IMR-90 (cell line): ENCODE measurements around the gene UBE3B. TPM values are rescaled to one million over a fixed set of nuclear protein-coding genes. Genes with fewer than 3 reads are reported as not detected.

Experiments used
- ATAC-seq: fragments of 200-7000 bp; cut with Tn5 transposase; 2 replicates; pipeline ENCODE4 v1.9.1; 2020; ENCODE audit warnings: low read depth, mild to moderate bottlenecking, moderate library complexity
- BruUV-seq: library from RNA; stranded (reverse); fragments of 400-500 nt; replicated peaks from 2 replicates; lab custom pipeline; 2021; lab: Mats Ljungman, UMichigan
- CTCF ChIA-PET: fragments of 300-600 bp; formaldehyde crosslinking; extraction: SDS; loops from one replicate; lab custom pipeline; 2021; ENCODE audit warnings: antibody characterized with exemption; lab: Yijun Ruan, JAX
- POLR2A ChIA-PET: fragments of 300-600 bp; sonication (Branson Sonifier 250); formaldehyde crosslinking; loops from one replicate; lab custom pipeline; 2022; ENCODE audit warnings: antibody characterized with exemption; ENCODE audit not compliant: unreplicated experiment; lab: Charles Lee
- DNase-seq: peaks from one replicate; pipeline ENCODE4 v3.0.0; 2013
- H2AFZ ChIP-seq: replicated peaks from 2 replicates; pipeline ENCODE3; 2013; ENCODE audit warnings: low read length, mild to moderate bottlenecking; ENCODE audit not compliant: poor library complexity
- H2AK5ac ChIP-seq: 2 replicates; pipeline ENCODE4 v1.6.1; 2013; ENCODE audit warnings: low read depth, low read length, inconsistent platforms
- H2AK9ac ChIP-seq: replicated peaks from 2 replicates; pipeline ENCODE3; 2013; ENCODE audit warnings: mild to moderate bottlenecking, low read depth, low read length, moderate library complexity; ENCODE audit not compliant: poor library complexity
- H2BK120ac ChIP-seq: 2 replicates; pipeline ENCODE4 v1.6.1; 2013; ENCODE audit warnings: low read depth, low read length, inconsistent platforms
- H2BK15ac ChIP-seq: 3 replicates; pipeline ENCODE4 v1.6.1; 2013; ENCODE audit warnings: low read depth, low read length, inconsistent platforms
- H2BK20ac ChIP-seq: 2 replicates; pipeline ENCODE4 v1.6.1; 2013; ENCODE audit warnings: low read depth, mild to moderate bottlenecking, inconsistent platforms, low read length, moderate library complexity
- H2BK5ac ChIP-seq: 2 replicates; pipeline ENCODE4 v1.6.1; 2013; ENCODE audit warnings: mild to moderate bottlenecking, low read depth, low read length, inconsistent platforms; ENCODE audit not compliant: poor library complexity, severe bottlenecking
- H3K14ac ChIP-seq: replicated peaks from 2 replicates; pipeline ENCODE4 v1.6.1; 2013; ENCODE audit warnings: low read depth, low read length, inconsistent platforms
- H3K18ac ChIP-seq: 2 replicates; pipeline ENCODE4 v1.6.1; 2013; ENCODE audit warnings: low read depth, low read length, control low read depth
- H3K23ac ChIP-seq: 2 replicates; pipeline ENCODE4 v1.6.1; 2013; ENCODE audit warnings: low read depth, low read length, inconsistent platforms
- H3K27ac ChIP-seq: 2 replicates; pipeline ENCODE4 v1.5.1; 2013; ENCODE audit warnings: mild to moderate bottlenecking, control low read depth, low read length; ENCODE audit not compliant: insufficient read depth
- H3K27me3 ChIP-seq: 2 replicates; pipeline ENCODE4 v1.6.1; 2013; ENCODE audit warnings: low read length; ENCODE audit not compliant: control insufficient read depth, insufficient read depth
- H3K36me3 ChIP-seq: 2 replicates; pipeline ENCODE4 v1.6.1; 2013; ENCODE audit warnings: low read length, mixed read lengths; ENCODE audit not compliant: control insufficient read depth, insufficient read depth
- H3K4ac ChIP-seq: 2 replicates; pipeline ENCODE4 v1.6.1; 2013; ENCODE audit warnings: low read depth, low read length, inconsistent platforms
- H3K4me1 ChIP-seq: 2 replicates; pipeline ENCODE4 v1.6.1; 2013; ENCODE audit warnings: low read length, mixed read lengths; ENCODE audit not compliant: control insufficient read depth, insufficient read depth
- H3K4me2 ChIP-seq: 2 replicates; pipeline ENCODE4 v1.6.1; 2013; ENCODE audit warnings: low read depth, mild to moderate bottlenecking, control low read depth, low read length, moderate library complexity
- H3K4me3 ChIP-seq: 2 replicates; pipeline ENCODE4 v1.5.1; 2013; ENCODE audit warnings: low read depth, mild to moderate bottlenecking, control low read depth, low read length, moderate library complexity; ENCODE audit not compliant: insufficient read depth
- H3K56ac ChIP-seq: 2 replicates; pipeline ENCODE4 v1.6.1; 2013; ENCODE audit warnings: low read length, inconsistent platforms; ENCODE audit not compliant: insufficient read depth; ENCODE audit errors: extremely low read depth
- H3K79me1 ChIP-seq, 2 experiments: 2 replicates each; pipeline ENCODE4 v1.6.1; 2013; ENCODE audit warnings: low read length in 2 of 2, inconsistent platforms in 1 of 2, low read depth in 1 of 2
- H3K9ac ChIP-seq: 2 replicates; pipeline ENCODE4 v1.6.1; 2013; ENCODE audit warnings: low read depth, low read length, control low read depth
- H3K9me1 ChIP-seq: 2 replicates; pipeline ENCODE4 v1.6.1; 2013; ENCODE audit warnings: low read length, inconsistent platforms; ENCODE audit not compliant: insufficient read depth
- H3K9me3 ChIP-seq: 2 replicates; pipeline ENCODE4 v1.6.1; 2013; ENCODE audit warnings: low read length; ENCODE audit not compliant: control insufficient read depth, insufficient read depth
- H4K20me1 ChIP-seq: 2 replicates; pipeline ENCODE4 v1.6.1; 2013; ENCODE audit warnings: low read length, inconsistent platforms; ENCODE audit not compliant: insufficient read depth
- H4K5ac ChIP-seq: 2 replicates; pipeline ENCODE4 v1.6.1; 2013; ENCODE audit warnings: mild to moderate bottlenecking, low read depth, low read length, control low read depth
- H4K8ac ChIP-seq, 2 experiments: 2 replicates each; pipeline ENCODE4 v1.6.1; 2013; ENCODE audit warnings: low read depth in 2 of 2, low read length in 2 of 2, control low read depth in 1 of 2, inconsistent platforms in 1 of 2
- H4K91ac ChIP-seq: 2 replicates; pipeline ENCODE4 v1.6.1; 2013; ENCODE audit warnings: low read depth, low read length, inconsistent platforms; ENCODE audit not compliant: insufficient read depth
- CEBPB ChIP-seq: IDR thresholded peaks from 2 replicates; pipeline ENCODE4 v1.6.1; 2012; ENCODE audit warnings: low read depth, low read length, improper control_type of control experiment
- FOS ChIP-seq: fragments of 150-350 bp; IDR thresholded peaks from 2 replicates; pipeline ENCODE4 v1.6.1; 2016; ENCODE audit warnings: low read depth, low read length
- RAD21 ChIP-seq: IDR thresholded peaks from 2 replicates; pipeline ENCODE4 v1.6.1; 2012; ENCODE audit warnings: low read length, improper control_type of control experiment
- WGBS, 2 experiments: methylation state at CpG; one replicate each; pipeline versions ENCODE4 v1.1.5 to v1.1.7; 2013; ENCODE audit warnings: missing lambda C conversion rate in 2 of 2; ENCODE audit not compliant: insufficient read length in 1 of 2; ENCODE audit errors: extremely low coverage in 2 of 2; 5-methylcytosine and 5-hydroxymethylcytosine counted together
- dilution Hi-C: fragments of 300-500 bp; cut with HindIII; formaldehyde crosslinking; loops from one replicate; pipeline ENCODE4 v1.14.3; 2018; ENCODE audit warnings: low sequenced_read_pairs; ENCODE audit not compliant: unreplicated experiment
- in situ Hi-C: fragments of 300-500 bp; cut with MboI; formaldehyde crosslinking; loops from 3 replicates; pipeline ENCODE4 v1.14.3; 2019; ENCODE audit warnings: low sequenced_read_pairs, inconsistent platforms, mixed read lengths
- intact Hi-C: fragments of 100-400 bp; cut with micrococcal nuclease; formaldehyde crosslinking; loops from 2 replicates; pipeline ENCODE4 v1.10.0; 2022
- polyA plus RNA-seq, 3 experiments: library from polyadenylated mRNA; depleted of rRNA; stranded (reverse); fragments of >200 nt; gene quantifications; 2 replicates each; pipeline ENCODE4 v1.2.3, GENCODE V29; 2012; ENCODE audit warnings: low replicate concordance in 1 of 3
- total RNA-seq: library from RNA; depleted of rRNA; stranded (reverse); fragments of >200 nt; gene quantifications from 2 replicates; pipeline ENCODE4 v1.2.3, GENCODE V29; 2012

The UBE3B gene
- total and polyA plus RNA-seq, 2 of the 4 experiments (the other 2 are of a cell fraction) = 18.8 to 24.9 TPM

GRCh38 chr12:109497675-109498074 lies 20.2 kb downstream of the UBE3B start:
- H2BK20ac ChIP-seq = no peak overlapping the region
- H3K56ac ChIP-seq = no peak overlapping the region
- no peak overlapping the region for H2AK9ac ChIP-seq
- H3K27me3 ChIP-seq = no peaks in the 10 kb centered on the region
- intact Hi-C loops = loop anchor here (5.0 kb wide), 1 partner anchor 70 kb away; no protein-coding TSS in a partner anchor
- dilution Hi-C loops = no loop called here
- no peak overlapping the region for H4K91ac ChIP-seq
- no peaks in the 10 kb centered on the region for H3K9me3 ChIP-seq
- CTCF ChIA-PET = no interaction called here
- POLR2A ChIA-PET = no interaction called here
- no peak overlapping the region for H2BK120ac ChIP-seq
- no peaks in the 10 kb centered on the region for H3K4me1 ChIP-seq
- H3K36me3 ChIP-seq = peaks cover 41% of the 10 kb centered on the region
- H3K4ac ChIP-seq = no peak overlapping the region
- in situ Hi-C loops = no loop called here
- BruUV-seq = no TSS peak
- WGBS, 2 experiments = 86% methylated on average over 2 of the region's 7 CpGs; no CpG with 5 or more reads in 1 of the 2 experiments
- no peak overlapping the region for H2AFZ ChIP-seq
- ATAC-seq (peak; percentile 67), DNase-seq (peak; percentile 79)
- H4K5ac ChIP-seq = no peak overlapping the region
- H2BK15ac ChIP-seq = no peak overlapping the region
- H2AK5ac ChIP-seq = no peak overlapping the region
- no peak overlapping the region for H2BK5ac ChIP-seq
- H3K18ac ChIP-seq = no peak overlapping the region
- H3K9ac ChIP-seq = no peak overlapping the region
- H4K8ac ChIP-seq = no peak overlapping the region; a peak in 1 of 4 replicates
- H3K27ac ChIP-seq = no peak overlapping the region
- peaks cover 0 to 5% of the 10 kb centered on the region in 2 experiments; a peak in 1 of 4 replicates for H3K79me1 ChIP-seq
- no peak for TF ChIP-seq RAD21
- peak; percentile 54 for TF ChIP-seq CEBPB
- peak; percentile 42 for TF ChIP-seq FOS
- H3K9me1 ChIP-seq = no peaks in the 10 kb centered on the region
- no peak overlapping the region for H3K14ac ChIP-seq
- no peak overlapping the region for H3K4me2 ChIP-seq
- H4K20me1 ChIP-seq = no peaks in the 10 kb centered on the region
- no peak overlapping the region for H3K4me3 ChIP-seq
- no peak overlapping the region for H3K23ac ChIP-seq
